Astrocyte (in vitro differentiated cells and primary cell): ENCODE results near the gene AGBL4. TPM values are rescaled to one million over a fixed set of nuclear protein-coding genes. Genes with fewer than 3 reads are reported as not detected.

Source experiments
- DNase-seq: peaks from one replicate; pipeline ENCODE4 v3.0.0-alpha.2; 2010; ENCODE audit warnings: low read depth
- FAIRE-seq: peaks from 2 replicates; lab custom pipeline; 2011; peaks lifted over from hg19 to GRCh38; lab: Jason Lieb, UNC
- H2AFZ ChIP-seq: 2 replicates; pipeline ENCODE4 v1.6.0; 2012; ENCODE audit warnings: low read depth, low read length, inconsistent platforms
- H3K27ac ChIP-seq: 2 replicates; pipeline ENCODE4 v1.5.1; 2011; ENCODE audit warnings: low read depth, low read length, inconsistent platforms
- H3K27me3 ChIP-seq: 2 replicates; pipeline ENCODE4 v1.6.0; 2011; ENCODE audit warnings: low read length, inconsistent platforms; ENCODE audit not compliant: insufficient read depth
- H3K36me3 ChIP-seq: 2 replicates; pipeline ENCODE4 v1.5.1; 2011; ENCODE audit warnings: low read length, inconsistent platforms; ENCODE audit not compliant: insufficient read depth
- H3K4me1 ChIP-seq: 2 replicates; pipeline ENCODE4 v1.5.1; 2011; ENCODE audit warnings: low read length, inconsistent platforms; ENCODE audit not compliant: insufficient read depth
- H3K4me2 ChIP-seq: 2 replicates; pipeline ENCODE4 v1.6.0; 2012; ENCODE audit warnings: low read length, inconsistent platforms
- H3K4me3 ChIP-seq: 2 replicates; pipeline ENCODE4 v1.5.1; 2011; ENCODE audit warnings: low read depth, mild to moderate bottlenecking, low read length, inconsistent platforms; ENCODE audit not compliant: insufficient read depth
- H3K79me2 ChIP-seq: 2 replicates; pipeline ENCODE4 v1.6.0; 2012; ENCODE audit warnings: mild to moderate bottlenecking, low read length, inconsistent platforms; ENCODE audit not compliant: insufficient read depth
- H3K9ac ChIP-seq: 2 replicates; pipeline ENCODE4 v1.6.0; 2012; ENCODE audit warnings: mild to moderate bottlenecking, low read length, inconsistent platforms
- H3K9me3 ChIP-seq: 2 replicates; pipeline ENCODE4 v1.5.1; 2012; ENCODE audit warnings: low read depth, mild to moderate bottlenecking, low read length, inconsistent platforms; ENCODE audit not compliant: insufficient read depth
- H4K20me1 ChIP-seq: 2 replicates; pipeline ENCODE4 v1.6.0; 2012; ENCODE audit warnings: low read length, inconsistent platforms; ENCODE audit not compliant: insufficient read depth
- H3K27ac Mint-ChIP-seq: one replicate; pipeline ENCODE4 v1.8.0; 2021; ENCODE audit warnings: mild to moderate bottlenecking, mixed read lengths; ENCODE audit not compliant: unreplicated experiment
- H3K27me3 Mint-ChIP-seq: one replicate; pipeline ENCODE4 v1.8.0; 2021; ENCODE audit warnings: low read depth, mixed read lengths; ENCODE audit not compliant: unreplicated experiment
- H3K36me3 Mint-ChIP-seq: one replicate; pipeline ENCODE4 v1.8.0; 2021; ENCODE audit warnings: low read depth, mixed read lengths; ENCODE audit not compliant: unreplicated experiment
- H3K4me1 Mint-ChIP-seq: one replicate; pipeline ENCODE4 v1.8.0; 2021; ENCODE audit warnings: low read depth, mixed read lengths; ENCODE audit not compliant: unreplicated experiment
- H3K4me3 Mint-ChIP-seq: one replicate; pipeline ENCODE4 v1.8.0; 2021; ENCODE audit warnings: mild to moderate bottlenecking, moderate library complexity, mixed read lengths; ENCODE audit not compliant: unreplicated experiment
- H3K9me3 Mint-ChIP-seq: one replicate; pipeline ENCODE4 v1.8.0; 2021; ENCODE audit warnings: mild to moderate bottlenecking, mixed read lengths; ENCODE audit not compliant: unreplicated experiment
- EZH2 ChIP-seq: IDR thresholded peaks from 2 replicates; pipeline ENCODE4 v1.6.1; 2012; ENCODE audit warnings: mild to moderate bottlenecking, low read length, inconsistent platforms; ENCODE audit not compliant: insufficient read depth
- total RNA-seq: library from RNA; stranded (reverse); gene quantifications from 2 replicates; pipeline ENCODE4 v1.2.1, GENCODE V29; 2021
- TF ChIP-seq, protein P1 (sequence below): IDR thresholded peaks from 2 replicates; pipeline ENCODE4 v1.5.1; 2011; ENCODE audit warnings: low read depth, mild to moderate bottlenecking, inconsistent platforms, low read length, moderate library complexity; ENCODE audit not compliant: insufficient read depth

AGBL4 gene
- total RNA-seq, 1 donor from 2014 or later = not detected

DNA sequence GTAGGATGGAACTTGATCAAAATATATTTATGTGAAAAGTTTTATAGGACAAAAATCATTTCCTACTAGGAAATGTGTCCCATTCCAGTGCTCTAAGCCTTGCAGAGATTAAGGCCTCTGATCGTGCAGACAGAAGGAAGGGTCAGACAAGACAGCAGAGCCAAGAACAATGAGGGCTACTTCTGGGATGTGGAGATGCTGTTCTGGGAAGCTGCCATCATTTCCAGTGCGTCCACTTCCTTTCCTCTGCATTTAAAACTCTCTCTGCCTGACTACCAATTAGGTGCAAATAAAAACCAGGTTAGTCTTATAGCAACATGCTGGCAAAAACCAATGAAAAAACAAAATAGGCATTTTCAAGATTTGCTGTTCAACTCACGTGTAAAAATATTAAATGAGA, 1283.1 kb downstream of the AGBL4 start:
- Mint-ChIP-seq H3K4me1 (no peaks in the 10 kb centered on the region), H3K9me3 (peaks cover 2% of the 10 kb centered on the region), H3K27ac (no peak overlapping the region), H3K4me3 (no peak overlapping the region), H3K27me3 (no peaks in the 10 kb centered on the region), H3K36me3 (peaks cover 3% of the 10 kb centered on the region)
- Histone ChIP-seq H3K4me2 (no peak overlapping the region), H2AFZ (no peak overlapping the region), H3K9ac (no peak overlapping the region), H3K4me1 (no peaks in the 10 kb centered on the region), H4K20me1 (no peaks in the 10 kb centered on the region), H3K36me3 (no peaks in the 10 kb centered on the region), H3K27me3 (no peaks in the 10 kb centered on the region), H3K4me3 (no peak overlapping the region), H3K9me3 (no peaks in the 10 kb centered on the region), H3K79me2 (no peaks in the 10 kb centered on the region), H3K27ac (no peak overlapping the region)
- no peak for FAIRE-seq
- no peak for DNase-seq
- TF ChIP-seq EZH2 = no peak
- TF ChIP-seq, protein P1, sequence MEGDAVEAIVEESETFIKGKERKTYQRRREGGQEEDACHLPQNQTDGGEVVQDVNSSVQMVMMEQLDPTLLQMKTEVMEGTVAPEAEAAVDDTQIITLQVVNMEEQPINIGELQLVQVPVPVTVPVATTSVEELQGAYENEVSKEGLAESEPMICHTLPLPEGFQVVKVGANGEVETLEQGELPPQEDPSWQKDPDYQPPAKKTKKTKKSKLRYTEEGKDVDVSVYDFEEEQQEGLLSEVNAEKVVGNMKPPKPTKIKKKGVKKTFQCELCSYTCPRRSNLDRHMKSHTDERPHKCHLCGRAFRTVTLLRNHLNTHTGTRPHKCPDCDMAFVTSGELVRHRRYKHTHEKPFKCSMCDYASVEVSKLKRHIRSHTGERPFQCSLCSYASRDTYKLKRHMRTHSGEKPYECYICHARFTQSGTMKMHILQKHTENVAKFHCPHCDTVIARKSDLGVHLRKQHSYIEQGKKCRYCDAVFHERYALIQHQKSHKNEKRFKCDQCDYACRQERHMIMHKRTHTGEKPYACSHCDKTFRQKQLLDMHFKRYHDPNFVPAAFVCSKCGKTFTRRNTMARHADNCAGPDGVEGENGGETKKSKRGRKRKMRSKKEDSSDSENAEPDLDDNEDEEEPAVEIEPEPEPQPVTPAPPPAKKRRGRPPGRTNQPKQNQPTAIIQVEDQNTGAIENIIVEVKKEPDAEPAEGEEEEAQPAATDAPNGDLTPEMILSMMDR = no peak

- FAIRE-seq (no peak), DNase-seq (no peak)
- Mint-ChIP-seq H3K27me3 (no peaks in the 10 kb centered on the region), H3K4me1 (no peaks in the 10 kb centered on the region), H3K4me3 (no peak overlapping the region), H3K36me3 (peaks cover 3% of the 10 kb centered on the region), H3K27ac (no peak overlapping the region), H3K9me3 (no peaks in the 10 kb centered on the region)
- H2AFZ ChIP-seq = no peak overlapping the region
- no peaks in the 10 kb centered on the region for H3K27me3 ChIP-seq
- no peaks in the 10 kb centered on the region for H3K36me3 ChIP-seq
- no peak overlapping the region for H3K27ac ChIP-seq
- H4K20me1 ChIP-seq = no peaks in the 10 kb centered on the region
- H3K4me2 ChIP-seq = no peak overlapping the region
- no peaks in the 10 kb centered on the region for H3K79me2 ChIP-seq
- TF ChIP-seq, protein P1 = no peak
- TF ChIP-seq EZH2 = no peak
- H3K9me3 ChIP-seq = no peaks in the 10 kb centered on the region
- H3K9ac ChIP-seq = no peak overlapping the region
- H3K4me1 ChIP-seq = no peaks in the 10 kb centered on the region
- no peak overlapping the region for H3K4me3 ChIP-seq
Observed at GRCh38 chr1:48739091-48739490, 1284.7 kb downstream of the AGBL4 start.

DNA sequence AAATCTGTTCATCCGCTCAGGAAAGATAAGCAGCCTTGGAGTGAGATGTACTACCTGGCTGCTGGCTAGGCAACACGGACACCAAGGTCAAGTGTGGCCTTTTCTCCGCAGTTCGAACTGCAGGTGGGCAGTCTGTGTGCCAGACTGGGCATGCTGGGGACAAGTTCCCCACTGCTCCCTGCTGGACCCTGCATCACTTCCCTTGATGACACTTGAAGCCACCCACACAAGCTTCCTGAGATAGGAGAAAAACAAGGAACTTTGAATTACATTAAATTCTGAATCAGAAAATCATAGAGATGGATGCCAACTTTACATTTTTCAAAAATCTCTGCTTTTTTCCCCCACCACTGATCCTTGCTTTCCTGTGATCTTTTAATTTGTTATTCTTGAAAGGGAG, 1285.4 kb downstream of the AGBL4 start:
- TF ChIP-seq, protein P1 = no peak
- no peak for TF ChIP-seq EZH2
- FAIRE-seq (no peak), DNase-seq (no peak)
- H4K20me1 ChIP-seq = no peaks in the 10 kb centered on the region
- no peaks in the 10 kb centered on the region for H3K79me2 ChIP-seq
- no peaks in the 10 kb centered on the region for H3K36me3 ChIP-seq
- H2AFZ ChIP-seq = no peak overlapping the region
- Mint-ChIP-seq H3K4me3 (no peak overlapping the region), H3K4me1 (no peaks in the 10 kb centered on the region), H3K27me3 (no peaks in the 10 kb centered on the region), H3K9me3 (no peaks in the 10 kb centered on the region), H3K27ac (no peak overlapping the region), H3K36me3 (peaks cover 3% of the 10 kb centered on the region)
- no peak overlapping the region for H3K4me3 ChIP-seq
- H3K4me1 ChIP-seq = no peaks in the 10 kb centered on the region
- H3K27ac ChIP-seq = no peak overlapping the region
- no peak overlapping the region for H3K9ac ChIP-seq
- H3K27me3 ChIP-seq = no peaks in the 10 kb centered on the region
- H3K9me3 ChIP-seq = no peaks in the 10 kb centered on the region
- no peak overlapping the region for H3K4me2 ChIP-seq
